ENCODE results near the gene FRMD4B.

FRMD4B gene

DNA sequence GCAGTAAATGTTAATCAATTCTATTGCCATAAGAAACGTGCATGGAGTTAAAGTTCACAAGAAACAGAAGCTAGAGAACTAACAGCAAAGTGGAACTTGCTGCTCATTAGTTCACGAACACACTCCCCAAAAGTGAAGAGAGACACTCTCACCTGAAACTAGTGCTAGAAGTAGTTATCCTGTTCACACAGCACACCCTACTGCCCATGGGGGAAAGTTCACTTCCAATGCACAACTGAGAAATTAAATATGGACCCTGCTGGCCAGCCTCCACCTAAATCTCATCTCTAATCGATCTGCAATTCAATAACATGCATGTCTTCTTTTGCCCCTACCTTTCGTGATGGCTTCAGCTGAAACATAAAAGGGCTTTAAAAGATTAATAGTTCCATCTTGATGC is 39.4 kb upstream of the FRMD4B start:
- DNase-seq (ENCODE audit: low read depth): no peak
- no peak overlapping the region for H3K4me3 ChIP-seq (ENCODE audit: control insufficient read depth, low read depth, low read length)
- TF ChIP-seq, protein P1, sequence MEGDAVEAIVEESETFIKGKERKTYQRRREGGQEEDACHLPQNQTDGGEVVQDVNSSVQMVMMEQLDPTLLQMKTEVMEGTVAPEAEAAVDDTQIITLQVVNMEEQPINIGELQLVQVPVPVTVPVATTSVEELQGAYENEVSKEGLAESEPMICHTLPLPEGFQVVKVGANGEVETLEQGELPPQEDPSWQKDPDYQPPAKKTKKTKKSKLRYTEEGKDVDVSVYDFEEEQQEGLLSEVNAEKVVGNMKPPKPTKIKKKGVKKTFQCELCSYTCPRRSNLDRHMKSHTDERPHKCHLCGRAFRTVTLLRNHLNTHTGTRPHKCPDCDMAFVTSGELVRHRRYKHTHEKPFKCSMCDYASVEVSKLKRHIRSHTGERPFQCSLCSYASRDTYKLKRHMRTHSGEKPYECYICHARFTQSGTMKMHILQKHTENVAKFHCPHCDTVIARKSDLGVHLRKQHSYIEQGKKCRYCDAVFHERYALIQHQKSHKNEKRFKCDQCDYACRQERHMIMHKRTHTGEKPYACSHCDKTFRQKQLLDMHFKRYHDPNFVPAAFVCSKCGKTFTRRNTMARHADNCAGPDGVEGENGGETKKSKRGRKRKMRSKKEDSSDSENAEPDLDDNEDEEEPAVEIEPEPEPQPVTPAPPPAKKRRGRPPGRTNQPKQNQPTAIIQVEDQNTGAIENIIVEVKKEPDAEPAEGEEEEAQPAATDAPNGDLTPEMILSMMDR (IDR thresholded peaks at IDR 0.05; ENCODE audit: control insufficient read depth, insufficient read depth, low read depth, low read length, missing control alignments): peak; percentile 74

- no peak for DNase-seq (ENCODE audit: low read depth)
- H3K4me3 ChIP-seq (ENCODE audit: control insufficient read depth, low read depth, low read length): no peak overlapping the region
- TF ChIP-seq, protein P1 (IDR thresholded peaks at IDR 0.05; ENCODE audit: control insufficient read depth, insufficient read depth, low read depth, low read length, missing control alignments): no peak
Measured at GRCh38 chr3:69423463-69424155, 37.7 kb upstream of the FRMD4B start.

DNA sequence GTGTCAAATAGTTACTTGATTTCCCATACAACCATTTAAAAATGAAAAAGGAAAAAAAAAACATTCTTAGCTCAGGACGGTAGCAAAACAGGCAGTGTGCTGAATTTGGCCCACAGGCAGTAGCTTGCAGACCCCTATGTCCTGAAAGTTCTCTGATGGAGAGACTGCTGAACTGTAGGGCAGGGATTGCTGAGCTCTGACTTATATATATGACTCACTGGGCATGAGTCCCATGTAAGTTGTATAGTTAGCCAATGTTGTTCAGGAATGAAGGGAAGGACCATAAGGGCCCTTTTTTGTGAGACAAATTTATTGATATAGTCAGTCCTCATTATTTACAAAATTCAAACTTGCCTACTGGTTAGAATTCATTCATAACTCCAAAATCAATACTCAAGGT is 36.9 kb upstream of the FRMD4B start:
- no peak for DNase-seq (ENCODE audit: low read depth)
- TF ChIP-seq, protein P1 (IDR thresholded peaks at IDR 0.05; ENCODE audit: control insufficient read depth, insufficient read depth, low read depth, low read length, missing control alignments): no peak
- no peak overlapping the region for H3K4me3 ChIP-seq (ENCODE audit: control insufficient read depth, low read depth, low read length)

DNA sequence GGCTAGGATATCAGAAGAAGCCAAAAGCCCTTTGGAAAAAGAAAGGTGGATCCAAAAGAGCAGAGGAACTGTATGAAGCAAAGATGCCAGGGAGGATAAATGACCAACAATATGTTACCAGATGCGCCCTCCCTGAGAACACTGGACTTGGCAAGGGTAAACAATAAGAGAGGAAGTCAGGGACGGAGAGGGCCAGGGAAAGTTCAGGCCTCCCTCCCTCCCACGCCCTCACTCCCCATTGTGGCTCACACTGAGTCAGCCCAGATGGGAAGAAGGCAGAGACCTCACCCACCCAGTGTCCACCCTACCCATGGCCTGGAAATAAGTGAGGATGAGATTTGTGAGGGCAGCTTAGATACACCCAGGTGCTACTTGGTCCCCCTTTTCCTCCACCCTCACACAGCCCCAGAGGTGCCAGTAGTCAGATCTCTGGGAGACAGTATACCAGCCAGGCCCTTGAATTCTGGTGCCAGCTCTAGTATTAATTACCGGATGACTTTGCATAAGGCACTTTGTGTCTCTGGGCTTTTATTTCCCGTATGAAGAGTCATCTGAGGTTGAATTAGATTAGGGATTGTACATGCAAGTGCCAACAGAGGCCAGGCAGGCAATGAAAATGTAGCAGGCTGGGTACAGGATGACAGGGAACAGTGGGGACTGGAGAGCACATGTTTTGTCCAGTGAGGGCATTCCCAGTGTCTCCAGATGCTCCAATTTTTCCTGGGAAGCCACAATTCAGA is 35.1 kb upstream of the FRMD4B start:
- H3K4me3 ChIP-seq (ENCODE audit: control insufficient read depth, low read depth, low read length): no peak overlapping the region
- TF ChIP-seq, protein P1 (IDR thresholded peaks at IDR 0.05; ENCODE audit: control insufficient read depth, insufficient read depth, low read depth, low read length, missing control alignments): no peak
- DNase-seq (ENCODE audit: low read depth): no peak

DNA sequence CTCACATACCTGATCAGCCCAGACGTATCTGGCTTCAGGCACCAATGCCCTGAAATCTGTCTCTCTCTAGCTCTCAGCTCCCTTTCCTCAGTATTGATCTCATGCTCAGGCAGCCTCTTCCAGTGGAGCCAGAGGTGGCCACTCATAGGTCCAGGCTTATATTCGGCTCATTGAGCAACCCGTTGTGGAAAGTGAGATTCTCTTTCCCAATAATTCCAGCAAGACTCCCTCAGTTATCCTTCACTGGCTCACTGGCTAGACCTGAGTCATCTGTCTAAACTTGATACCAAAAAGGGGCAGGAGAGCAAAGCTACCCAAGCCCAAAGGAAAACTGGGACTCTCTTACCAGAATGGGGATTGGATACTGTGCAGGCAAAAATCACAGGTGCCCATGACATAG is 33.4 kb upstream of the FRMD4B start:
- DNase-seq (ENCODE audit: low read depth): no peak
- no peak overlapping the region for H3K4me3 ChIP-seq (ENCODE audit: control insufficient read depth, low read depth, low read length)
- TF ChIP-seq, protein P1 (IDR thresholded peaks at IDR 0.05; ENCODE audit: control insufficient read depth, insufficient read depth, low read depth, low read length, missing control alignments): no peak

- DNase-seq (ENCODE audit: low read depth): no peak
- no peak overlapping the region for H3K4me3 ChIP-seq (ENCODE audit: control insufficient read depth, low read depth, low read length)
- TF ChIP-seq, protein P1 (IDR thresholded peaks at IDR 0.05; ENCODE audit: control insufficient read depth, insufficient read depth, low read depth, low read length, missing control alignments): no peak
Measured at GRCh38 chr3:69417541-69418078, 31.7 kb upstream of the FRMD4B start.
